NCI-H226 (cell line): ENCODE results near the gene KLK10.

Experiments
- DNase-seq: peaks from one replicate; pipeline ENCODE4 v3.0.0-alpha.2; 2015

KLK10 gene

DNA sequence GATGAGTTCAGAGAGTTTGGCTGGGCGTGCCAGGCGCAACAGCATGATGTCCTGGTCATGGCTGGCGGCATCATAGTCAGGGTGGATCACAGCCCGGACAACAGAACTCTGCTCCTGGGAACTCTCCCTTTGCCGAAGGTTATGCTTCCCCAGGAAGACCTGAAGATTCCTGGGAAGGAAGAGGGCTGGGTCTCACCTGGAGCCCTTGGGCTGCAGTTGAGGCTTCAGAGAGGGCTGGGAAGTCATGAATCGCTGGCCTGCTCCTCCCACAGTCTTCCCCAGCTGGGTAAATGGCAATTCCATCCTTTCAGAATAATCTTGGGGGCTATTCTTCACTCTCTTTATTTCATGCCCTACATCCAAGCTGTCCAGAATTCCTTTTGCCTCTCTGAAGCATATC lies 56.1 kb downstream of the KLK10 start:
- DNase-seq = no peak
